Pancreas (tissue), 10 donors: ENCODE results near the gene HSP90AB1. TPM values are rescaled to one million over a fixed set of nuclear protein-coding genes. Genes with fewer than 3 reads are reported as not detected.

Source experiments
- ATAC-seq, 4 donors: fragments of 200-7000 bp; cut with Tn5 transposase; one replicate each; pipeline versions ENCODE4 v1.8.0 to v1.9.1; 2020; ENCODE audit warnings: mild to moderate bottlenecking in 4 of 4, moderate library complexity in 4 of 4
- DNase-seq, 6 donors: peaks; one replicate each; pipeline ENCODE4 v3.0.0-alpha.2; 2020
- FAIRE-seq: peaks from 2 replicates; lab custom pipeline; 2012; peaks lifted over from hg19 to GRCh38; lab: Jason Lieb, UNC
- H3K27ac ChIP-seq, 4 donors: fragments of 200-600 bp; sonication (generic); 1 replicate in 3 of 4; 2 replicates in 1 of 4; pipeline versions ENCODE4 v1.5.0 to v1.8.0; 2020
- H3K27me3 ChIP-seq, 4 donors: fragments of 200-600 bp; one replicate each; pipeline ENCODE4 v1.8.0; 2021
- H3K36me3 ChIP-seq, 3 donors: fragments of 200-600 bp; sonication (generic) in 1 of 3; one replicate each; pipeline versions ENCODE4 v1.5.0 to v1.8.0; 2020 to 2021
- H3K4me1 ChIP-seq, 3 donors: fragments of 200-600 bp; one replicate each; pipeline ENCODE4 v1.8.0; 2021
- H3K4me3 ChIP-seq, 4 donors: fragments of 200-600 bp; sonication (generic) in 2 of 4; one replicate each; pipeline versions ENCODE4 v1.5.0 to v1.8.0; 2020 to 2021
- H3K9me3 ChIP-seq, 4 donors: fragments of 200-600 bp; one replicate each; pipeline ENCODE4 v1.8.0; 2021
- CTCF ChIP-seq, 4 donors: fragments of 200-600 bp; sonication (generic) in 3 of 4; IDR thresholded peaks; one replicate each; pipeline versions ENCODE4 v1.5.0 to v1.8.0; 2021; ENCODE audit warnings: antibody characterized with exemption in 4 of 4
- WGBS, 2 donors: extraction: QIAGEN DNeasy Blood & Tissue Kit; methylation state at CpG; one replicate each; pipeline ENCODE4 v1.1.7; 2013; 5-methylcytosine and 5-hydroxymethylcytosine counted together
- intact Hi-C, 3 donors: fragments of 100-400 bp; cut with DNase I; formaldehyde crosslinking; loops; one replicate each; pipeline versions ENCODE4 v1.11.1 to v1.14.2; 2022
- polyA plus RNA-seq, 2 donors: library from polyadenylated mRNA; stranded (reverse); fragments of 200-250 nt; gene quantifications; one replicate each; pipeline ENCODE4 v1.2.3, GENCODE V29; 2013
- total RNA-seq, 6 donors: library from RNA; stranded (reverse); fragmentation: NEBNext Ultra II Directional in 4 of 6; extraction: Animal tissue kit (Norgen Biotek cat#: 25700) in 4 of 6; gene quantifications; one replicate each; pipeline versions ENCODE4 v1.2.1 to v1.2.4, GENCODE V29; 2021 to 2023
- donor health status: healthy with polysubstance abuse.
- donor health status: DM: no; HTN: no; CAD: no; lungs with moderate emphysema.
- donor health status: DM: no; HTN: no; CAD: no.
- donor health status: control.
- donor health status: control.
- donor health status: Bipolar disorder and iron deficiency.
- donor health status: DM: yes; HTN: yes; CAD: no.
- donor health status: DM: no; HTN: no; CAD: no.
- donor health status: DM: no; HTN: no; CAD: no.
- donor health status: DM: yes; HTN: yes; CAD: no.

Gene HSP90AB1
- total and polyA plus RNA-seq, 8 donors: 145 to 577 (median 434) TPM

DNA sequence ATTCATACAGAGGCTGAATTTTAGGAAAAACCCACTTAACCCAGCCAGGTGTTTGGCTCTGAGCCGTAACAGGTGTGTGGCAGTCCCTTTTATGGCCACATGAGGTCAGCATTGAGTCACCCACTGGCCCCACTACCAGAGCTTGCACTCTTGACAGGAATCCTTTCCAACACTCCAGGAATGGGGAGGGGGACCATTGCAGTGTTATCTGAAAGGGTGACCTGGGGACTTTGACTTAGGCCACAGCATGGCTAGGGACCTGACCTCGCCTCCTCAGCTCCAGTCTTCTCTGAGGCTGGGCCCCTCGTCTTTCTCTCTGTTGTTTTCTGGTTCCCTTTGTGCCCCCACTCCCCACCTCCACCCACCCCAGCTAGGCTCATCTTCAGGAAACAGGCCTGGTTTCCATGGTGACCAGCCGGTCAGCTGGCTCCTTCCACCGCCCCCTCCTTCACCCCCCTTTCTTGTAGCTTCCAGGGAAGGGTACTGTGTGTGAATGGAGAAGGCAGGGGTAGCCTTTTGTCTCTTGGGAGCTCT, 21.3 kb downstream of the HSP90AB1 start:
- peak in 3 of 4 donors; percentile 36 to 50 (median 49) for ATAC-seq
- H3K36me3 ChIP-seq: no peaks in the 10 kb centered on the region
- no peaks in the 10 kb centered on the region for H3K9me3 ChIP-seq
- FAIRE-seq: no peak
- TF ChIP-seq CTCF (IDR thresholded peaks at IDR 0.05): peak; percentile 86 to 93 (median 88)
- H3K4me3 ChIP-seq: no peak overlapping the region
- no peaks in the 10 kb centered on the region for H3K27me3 ChIP-seq
- 28 to 44% methylated on average over 5 of the region's 5 CpGs for WGBS, 2 donors
- peaks cover 0 to 14% (median 4%) of the 10 kb centered on the region in 3 donors for H3K4me1 ChIP-seq
- peak in 2 of 6 donors; percentile 65 to 74 for DNase-seq
- no peak overlapping the region for H3K27ac ChIP-seq
- intact Hi-C loops: loop anchor here in 2 of 3 donors (5.0 kb wide), 2 partner anchors 64 to 69 kb away; no protein-coding TSS in a partner anchor

DNA sequence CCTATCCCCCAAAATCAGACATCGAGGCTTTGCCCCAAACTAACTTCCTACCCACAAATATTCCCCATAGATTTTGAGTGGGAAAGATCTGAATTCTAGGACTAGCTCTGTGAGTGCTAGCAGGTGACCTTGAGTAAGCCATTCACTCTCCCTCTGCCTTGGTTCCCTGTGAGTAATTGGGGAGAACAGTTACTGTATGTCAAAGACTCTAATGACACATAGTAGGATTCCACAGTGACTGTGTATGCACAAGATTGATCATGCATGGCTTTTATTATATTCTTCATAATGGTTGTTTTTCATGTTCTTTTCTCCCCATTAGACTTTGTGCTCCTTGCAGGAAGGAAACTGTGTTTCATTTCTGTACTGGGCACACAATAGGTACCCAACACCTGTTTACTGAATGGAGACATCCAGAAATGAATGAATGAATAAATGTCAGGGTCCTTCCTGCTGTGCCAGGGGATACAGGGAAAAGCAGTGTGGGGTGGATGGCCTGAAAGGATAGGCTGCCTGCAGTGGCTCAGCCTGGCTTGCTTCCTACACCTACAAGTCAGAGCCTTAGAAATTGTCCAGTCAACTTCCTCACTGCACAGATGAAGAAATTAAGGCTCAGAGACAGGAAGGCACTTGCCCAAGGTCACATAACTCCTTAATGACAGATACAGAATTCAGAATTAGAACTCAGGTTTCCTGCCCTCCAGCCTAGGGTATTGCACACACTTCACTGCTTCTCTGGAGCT, 22.4 kb downstream of the HSP90AB1 start:
- Histone ChIP-seq H3K9me3 (no peaks in the 10 kb centered on the region), H3K27ac (no peak overlapping the region), H3K4me1 (peaks cover 0 to 4% (median 1%) of the 10 kb centered on the region in 3 donors), H3K4me3 (no peak overlapping the region), H3K27me3 (no peaks in the 10 kb centered on the region), H3K36me3 (no peaks in the 10 kb centered on the region)
- intact Hi-C loops: loop anchor here in 2 of 3 donors (5.0 kb wide), 2 partner anchors 63 to 68 kb away; no protein-coding TSS in a partner anchor
- no peak for FAIRE-seq
- no peak for ATAC-seq
- 27% methylated on average over 1 of the region's 1 CpG for WGBS, 2 donors
- TF ChIP-seq CTCF (IDR thresholded peaks at IDR 0.05): no peak
- peak in 1 of 6 donors; percentile 12 for DNase-seq

DNA sequence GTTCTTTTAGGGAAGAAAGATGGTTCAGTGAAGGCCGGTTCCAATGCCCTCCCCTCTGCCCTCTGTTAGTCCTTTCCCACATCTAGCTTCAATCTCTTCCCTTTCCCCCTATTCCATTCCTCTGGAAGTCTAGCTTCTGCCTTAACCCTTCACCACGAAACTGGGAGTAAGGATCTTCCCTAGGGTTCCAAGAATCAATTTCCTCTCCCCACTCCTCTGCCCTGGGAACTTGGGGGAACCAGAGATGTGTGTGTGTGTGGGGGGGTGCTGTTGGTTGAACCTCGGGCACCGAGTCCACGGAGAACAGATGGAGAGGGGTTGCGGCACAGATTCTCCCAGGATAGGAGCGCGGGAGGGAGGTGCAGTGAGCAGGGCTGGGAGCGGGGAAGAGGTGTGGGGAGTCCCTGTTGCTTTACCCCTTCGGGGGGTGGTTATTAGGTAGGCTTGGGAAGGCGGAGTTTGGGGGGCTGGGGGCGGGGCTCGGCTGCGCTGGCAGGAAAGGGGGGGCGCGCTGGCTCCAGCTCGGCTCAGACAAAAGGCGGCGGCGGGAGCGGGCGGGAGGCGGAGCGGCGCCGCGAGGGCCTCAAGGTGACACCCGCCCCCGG, 23.1 kb downstream of the HSP90AB1 start, which contains the start of gene TMEM151B:
TMEM151B (plus strand) TSS at position 530 of the 605 bp plus-strand sequence. CDS start 293 bp downstream, outside the sequence.
- Histone ChIP-seq H3K4me3 (peak within 1 kb of the TSS in 3 of 4 donors; percentile 18 to 35 (median 30)), H3K36me3 (no peaks in the 10 kb centered on the region), H3K4me1 (no peaks in the 10 kb centered on the region), H3K27me3 (no peaks in the 10 kb centered on the region), H3K27ac (no peak within 1 kb of the TSS), H3K9me3 (no peaks in the 10 kb centered on the region)
- FAIRE-seq (no peak), ATAC-seq (no peak), DNase-seq (peak in 1 of 6 donors; percentile 52)
- intact Hi-C loops: loop anchor here in 2 of 3 donors (5.0 kb wide), 2 partner anchors 62 to 67 kb away; no protein-coding TSS in a partner anchor
- no peak for TF ChIP-seq CTCF (IDR thresholded peaks at IDR 0.05)
- WGBS, 2 donors: 24 to 43% methylated on average over 14 to 25 of the region's 29 CpGs

GRCh38 chr6:44270526-44271405, 23.9 kb downstream of the HSP90AB1 start:
- H3K27me3 ChIP-seq: peaks cover 0 to 6% (median 3%) of the 10 kb centered on the region in 4 donors
- peak overlapping the region in 3 of 4 donors; percentile 18 to 35 (median 30) for H3K4me3 ChIP-seq
- DNase-seq: peak in 1 of 6 donors; percentile 70
- no peak overlapping the region for H3K27ac ChIP-seq
- no peak for TF ChIP-seq CTCF (IDR thresholded peaks at IDR 0.05)
- no peaks in the 10 kb centered on the region for H3K36me3 ChIP-seq
- intact Hi-C loops: no loop called here
- no peaks in the 10 kb centered on the region for H3K9me3 ChIP-seq
- H3K4me1 ChIP-seq: peaks cover 0 to 3% (median 0%) of the 10 kb centered on the region in 3 donors
- WGBS, 2 donors: 3 to 5% methylated on average over 28 to 89 of the region's 90 CpGs
- no peak for FAIRE-seq
- no peak for ATAC-seq
